Ishikawa (cell line): ENCODE data around the gene IFIH1.

Source experiments
- CEBPB ChIP-seq: IDR thresholded peaks from 2 replicates; pipeline ENCODE4 v1.6.1; 2012
- EP300 ChIP-seq: IDR thresholded peaks from 2 replicates; pipeline ENCODE4 v1.6.1; 2012; ENCODE audit warnings: borderline replicate concordance
- MAX ChIP-seq: IDR thresholded peaks from 2 replicates; pipeline ENCODE4 v1.6.1; 2012
- NFIC ChIP-seq: IDR thresholded peaks from 2 replicates; pipeline ENCODE4 v1.6.1; 2012
- REST ChIP-seq: IDR thresholded peaks from 2 replicates; pipeline ENCODE4 v1.6.1; 2012; ENCODE audit warnings: low read depth, mild to moderate bottlenecking
- TAF1 ChIP-seq: IDR thresholded peaks from 2 replicates; pipeline ENCODE4 v1.6.1; 2012; ENCODE audit warnings: low read depth, mild to moderate bottlenecking
- TEAD4 ChIP-seq: IDR thresholded peaks from 2 replicates; pipeline ENCODE4 v1.6.1; 2012
- USF1 ChIP-seq: IDR thresholded peaks from 2 replicates; pipeline ENCODE4 v1.6.1; 2012

- TF ChIP-seq REST (no peak), EP300 (no peak), TAF1 (no peak), NFIC (no peak), MAX (no peak), TEAD4 (no peak), CEBPB (no peak), USF1 (no peak)
Measured at GRCh38 chr2:162244541-162245031, 73.9 kb downstream of the IFIH1 start.
